ENCODE results near the gene C15orf39. TPM values are rescaled to one million over a fixed set of nuclear protein-coding genes. Genes with fewer than 3 reads are reported as not detected.
"Not testable (repeated sequence)": the region's sequence is repeated elsewhere in the genome, so short reads cannot be mapped to it uniquely, and the experiment has no call there.

The C15orf39 gene
- total RNA-seq, 1 donor from 2014 or later, result 7.0 TPM

DNA sequence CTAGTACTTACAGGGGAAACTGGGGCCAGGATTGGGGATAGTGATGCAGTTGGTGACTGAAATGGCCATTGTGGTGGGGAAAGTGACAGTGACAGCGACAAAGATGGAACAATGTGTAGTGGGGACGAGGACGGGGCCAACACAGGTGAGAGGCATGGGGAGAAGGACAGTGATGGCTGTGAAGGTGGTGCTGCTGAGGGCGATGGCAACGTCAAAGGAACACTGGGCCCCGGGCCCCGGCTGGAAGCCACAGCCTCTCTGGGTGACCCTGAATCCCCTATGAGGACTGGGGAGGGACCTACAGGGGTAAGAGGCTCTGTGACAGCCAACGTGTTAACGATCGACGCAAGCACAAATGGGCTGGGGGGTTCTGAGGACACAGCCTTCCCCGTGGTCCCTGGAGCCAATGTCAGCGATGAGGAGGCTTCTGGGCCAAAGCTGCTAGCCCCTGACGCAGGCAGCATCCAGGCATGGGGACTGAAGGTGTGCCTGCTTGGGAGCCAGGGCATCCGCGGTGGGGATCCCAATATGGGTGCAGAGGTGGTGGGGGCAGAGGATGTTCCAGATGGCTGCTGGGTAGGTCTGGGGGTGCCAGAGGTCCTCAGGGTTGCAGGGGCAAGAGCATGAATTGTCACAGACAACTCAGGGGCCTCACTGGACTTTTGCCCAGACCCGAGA lies 31.3 kb downstream of the C15orf39 start:
- DNase-seq, result no peak

DNA sequence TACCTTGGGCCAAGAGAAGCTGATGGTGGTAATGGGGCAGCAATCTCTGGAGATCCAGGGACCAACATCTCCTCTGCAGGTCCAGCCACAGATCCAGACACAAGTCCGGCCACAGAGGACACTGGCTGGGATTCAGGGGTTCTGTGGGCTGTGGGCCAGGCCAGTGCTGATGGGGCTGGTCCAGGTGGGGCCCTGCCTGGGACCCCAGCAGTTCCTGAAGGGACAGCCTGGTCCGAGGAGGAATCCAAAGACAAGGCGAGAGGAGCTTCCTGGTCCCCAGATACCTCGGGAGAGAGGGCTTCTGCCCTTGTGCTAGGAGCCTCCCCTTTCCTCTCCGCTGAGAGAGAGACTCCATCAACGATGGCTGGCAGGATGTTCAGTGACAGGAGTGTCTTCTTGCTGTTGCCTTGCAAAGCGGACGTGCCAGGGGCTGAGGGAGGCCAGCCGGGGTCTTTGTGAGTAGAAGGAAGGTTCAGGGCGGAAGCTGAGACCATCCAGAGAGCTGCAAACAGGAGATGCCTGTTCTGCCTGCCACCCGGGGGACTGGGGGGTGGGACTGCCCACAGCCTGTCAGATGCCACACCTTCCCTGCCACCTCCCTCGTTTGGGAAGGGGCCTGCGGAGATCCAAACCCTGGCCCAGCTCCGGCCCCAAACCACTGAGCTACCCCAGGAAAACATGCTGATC lies 32.0 kb downstream of the C15orf39 start:
- no peak for DNase-seq

DNA sequence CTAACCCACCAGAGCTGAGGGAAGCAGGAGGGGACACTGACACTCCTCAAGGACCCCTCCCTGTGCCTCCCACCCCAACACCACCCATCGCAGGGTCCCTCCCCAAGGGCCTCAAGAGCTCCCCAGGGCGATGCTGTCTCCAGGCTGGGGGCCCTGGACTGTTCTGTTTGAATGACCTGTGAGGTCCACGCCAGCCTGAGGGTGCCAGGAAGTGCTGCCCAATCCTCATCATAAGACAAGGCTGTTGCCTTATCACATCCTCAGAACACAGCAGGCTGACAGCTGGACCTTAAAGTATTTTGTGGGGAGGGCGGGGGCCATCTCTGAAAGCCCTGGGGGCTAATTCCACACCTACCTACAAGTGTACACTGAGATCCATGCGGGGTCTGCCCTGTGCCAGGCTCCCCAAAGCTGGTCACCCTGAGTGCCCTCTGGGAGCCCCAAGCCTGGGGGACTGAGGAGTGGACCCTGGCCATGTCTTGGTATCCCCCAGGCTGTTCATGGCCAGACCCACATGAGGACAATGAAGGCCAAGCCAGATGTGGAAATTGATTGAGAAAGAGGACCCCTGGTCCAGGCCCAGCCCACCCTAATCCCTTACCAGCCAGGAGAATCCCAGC lies 32.6 kb downstream of the C15orf39 start:
- no peak for DNase-seq

DNA sequence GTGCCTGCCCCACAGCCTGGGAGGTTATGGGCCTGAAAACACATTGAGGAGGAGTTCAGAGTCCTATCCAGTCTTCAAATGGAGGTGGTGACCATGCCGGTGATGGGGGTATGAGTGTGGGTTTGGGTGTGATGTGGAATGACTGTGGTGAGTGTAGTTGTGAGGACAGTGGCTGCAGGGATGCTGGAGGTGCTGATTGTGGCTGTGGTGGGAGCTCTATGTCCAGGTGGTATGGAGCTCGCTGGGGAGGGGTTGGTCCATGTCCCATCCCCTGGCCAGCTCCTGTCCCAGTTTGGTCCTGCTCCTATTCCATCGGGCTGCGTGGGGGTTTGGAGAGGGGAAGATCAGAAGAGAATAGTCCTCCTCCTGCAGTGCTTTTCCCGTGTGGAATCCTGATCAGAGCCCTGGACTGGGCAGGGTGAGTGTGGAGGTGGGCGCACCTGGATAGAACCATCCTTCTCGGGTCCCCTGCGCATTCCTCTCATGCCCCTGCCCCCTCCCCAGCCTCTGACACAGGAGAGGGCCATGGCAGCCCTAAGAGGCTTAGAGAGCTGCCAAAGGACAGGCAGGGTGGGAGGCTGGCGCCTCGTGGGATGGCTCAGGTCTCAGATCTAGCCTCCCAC lies 33.5 kb downstream of the C15orf39 start:
- DNase-seq, result no peak

DNA sequence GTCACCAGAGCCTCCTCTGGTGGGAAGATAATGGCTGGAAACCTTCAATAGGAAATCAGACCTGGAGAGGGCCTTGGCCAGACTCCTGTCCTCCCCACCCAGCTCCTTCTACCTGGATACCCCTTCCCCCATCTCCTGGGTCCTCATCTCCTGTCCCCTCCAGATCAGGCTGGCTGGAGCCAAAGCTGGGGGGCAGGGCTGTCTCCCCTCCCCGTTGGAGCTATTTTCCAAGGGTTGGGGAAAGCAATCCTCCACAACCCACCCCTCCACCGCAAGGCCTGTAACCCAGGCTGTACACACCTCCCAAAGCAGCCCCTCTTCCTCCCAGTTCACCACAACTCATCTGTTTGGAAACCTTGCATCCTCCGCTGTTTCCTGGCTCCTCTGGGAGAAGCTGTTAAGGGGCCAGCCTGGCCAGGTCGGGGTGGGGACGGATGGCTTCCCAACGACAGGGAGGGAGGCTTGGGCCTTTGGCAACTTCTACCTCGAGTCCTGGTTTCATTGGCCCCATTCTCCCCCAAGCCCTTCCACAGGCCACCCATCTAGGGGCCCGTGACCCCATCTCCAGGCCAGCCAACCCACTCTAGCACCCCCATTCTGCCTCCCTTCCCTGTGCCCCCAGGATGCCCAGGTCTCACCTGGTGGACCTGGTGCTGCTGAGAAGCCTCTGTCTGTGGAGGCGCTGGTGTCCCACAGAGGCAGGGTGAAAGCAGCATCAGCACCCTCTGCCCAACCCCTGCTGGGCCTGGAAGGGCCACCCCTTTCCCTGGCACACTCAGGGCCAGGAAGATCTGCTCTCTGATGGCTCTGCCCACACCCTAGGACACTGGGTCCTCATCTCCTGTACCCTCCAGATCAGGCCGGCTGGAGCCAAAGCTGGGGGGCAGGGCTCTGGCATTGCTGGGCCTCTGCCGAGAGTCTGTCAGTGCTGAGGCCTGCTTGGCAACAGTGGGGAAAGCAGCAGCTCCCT lies 34.4 kb downstream of the C15orf39 start:
- no peak for DNase-seq

DNA sequence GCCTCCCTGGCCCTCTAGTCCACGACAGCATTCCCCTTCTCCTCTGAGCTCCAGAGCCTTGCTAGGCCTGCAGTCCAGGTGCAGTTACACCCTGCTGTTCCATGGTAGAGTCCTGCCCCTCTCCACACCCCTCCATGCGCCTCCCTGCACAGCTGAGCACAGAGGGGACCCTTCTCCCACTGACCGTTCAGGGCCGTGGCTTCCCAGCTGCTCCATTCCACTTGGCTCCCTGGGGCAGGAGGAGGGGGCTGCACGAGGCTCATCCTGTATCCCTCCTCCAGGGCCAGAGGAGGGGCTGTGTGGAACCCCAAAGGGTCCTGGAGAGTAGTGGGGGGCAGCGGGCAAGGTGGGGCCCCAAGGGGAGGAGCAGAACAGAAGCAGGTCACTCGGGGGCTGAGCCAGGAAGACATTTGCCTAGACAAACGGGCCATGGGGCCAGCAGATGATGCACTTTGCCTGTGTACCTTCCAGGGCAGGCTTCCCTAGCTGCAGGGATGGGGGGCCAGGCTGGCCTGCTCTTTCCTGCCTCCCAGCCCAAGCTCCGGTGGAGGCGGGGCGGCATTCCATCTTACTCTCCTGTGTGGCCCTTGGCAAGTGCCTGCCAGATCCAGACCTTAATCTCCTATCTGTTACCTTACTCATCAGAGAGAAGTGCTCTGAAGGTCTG lies 35.8 kb downstream of the C15orf39 start:
- no peak for DNase-seq

DNA sequence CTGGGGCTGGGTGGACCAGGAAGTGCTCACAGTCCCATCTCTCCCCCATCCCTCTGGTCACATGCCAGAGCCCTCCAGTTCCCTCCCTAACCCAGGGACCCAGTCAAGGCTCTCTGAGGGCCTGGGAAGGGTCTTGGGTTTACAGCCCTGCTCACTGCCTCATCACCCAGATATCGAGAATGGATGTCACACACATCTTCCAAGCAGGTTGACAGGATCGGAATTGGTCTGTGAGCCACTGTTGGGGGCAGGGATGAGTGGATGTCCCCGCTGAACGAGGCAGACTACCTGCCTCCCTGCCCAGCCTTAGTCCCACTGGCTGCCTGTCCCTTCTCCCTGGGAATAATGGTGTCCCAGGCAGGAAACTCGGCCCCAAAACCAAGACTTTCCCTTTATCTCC lies 36.5 kb downstream of the C15orf39 start:
- DNase-seq, result no peak

DNA sequence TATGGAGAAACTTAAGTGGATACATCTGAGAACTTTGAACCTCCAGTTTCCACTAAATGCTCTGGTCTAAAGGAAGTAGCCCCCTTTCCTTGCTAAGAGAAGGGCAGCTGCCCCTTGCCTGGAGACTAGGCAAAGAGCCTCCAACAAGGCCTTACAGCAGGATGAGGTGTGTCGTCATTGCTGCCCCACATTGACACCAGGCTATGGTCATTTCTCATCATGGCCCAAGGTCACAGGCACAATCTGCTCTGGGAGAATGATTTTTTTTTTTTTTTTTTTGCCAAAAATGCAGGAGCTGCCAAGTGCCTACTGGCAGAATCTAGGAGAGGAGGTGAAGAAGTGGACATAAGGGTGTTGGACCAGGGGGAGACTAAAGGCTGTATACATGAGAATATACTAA lies 44.1 kb downstream of the C15orf39 start:
- DNase-seq, result not testable (repeated sequence)

DNA sequence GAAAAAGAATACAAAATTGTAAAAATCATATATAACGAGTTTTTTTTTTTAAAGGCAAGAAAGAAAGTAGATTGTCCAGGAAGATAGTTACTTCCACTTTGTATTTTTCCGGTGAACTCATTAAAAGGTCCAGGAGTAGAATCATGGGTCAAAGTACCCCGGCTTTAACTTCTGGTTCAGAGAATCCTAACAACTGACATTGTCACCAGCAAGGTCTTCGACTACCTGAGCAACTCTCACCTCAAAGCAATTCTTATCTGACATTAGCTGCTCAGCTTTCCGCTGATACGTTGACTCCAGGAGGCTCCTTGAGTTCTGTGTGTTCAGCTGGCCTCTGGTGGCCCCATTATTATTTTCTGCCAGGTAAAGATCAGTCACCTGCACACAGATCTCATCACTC lies 47.3 kb downstream of the C15orf39 start:
- not testable (repeated sequence) for DNase-seq

DNA sequence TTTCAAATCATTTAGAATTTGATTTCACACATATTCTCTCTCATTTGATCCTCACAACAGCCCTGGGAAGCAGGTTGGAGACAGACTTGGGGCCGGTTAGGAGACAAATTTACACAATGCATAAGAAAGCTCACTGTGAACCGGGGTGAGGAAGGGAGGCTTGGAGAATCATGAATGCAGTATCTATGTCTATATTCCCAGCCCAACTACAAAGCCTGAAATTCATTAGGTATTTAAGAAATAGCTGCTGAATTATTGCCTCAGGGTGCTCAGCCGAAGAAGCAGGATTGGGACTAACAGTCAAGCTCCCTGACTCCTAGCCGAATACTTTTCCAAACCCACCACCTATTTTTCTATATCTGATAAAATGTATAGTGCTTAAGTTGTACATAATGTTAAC lies 48.0 kb downstream of the C15orf39 start:
- no peak for DNase-seq

DNA sequence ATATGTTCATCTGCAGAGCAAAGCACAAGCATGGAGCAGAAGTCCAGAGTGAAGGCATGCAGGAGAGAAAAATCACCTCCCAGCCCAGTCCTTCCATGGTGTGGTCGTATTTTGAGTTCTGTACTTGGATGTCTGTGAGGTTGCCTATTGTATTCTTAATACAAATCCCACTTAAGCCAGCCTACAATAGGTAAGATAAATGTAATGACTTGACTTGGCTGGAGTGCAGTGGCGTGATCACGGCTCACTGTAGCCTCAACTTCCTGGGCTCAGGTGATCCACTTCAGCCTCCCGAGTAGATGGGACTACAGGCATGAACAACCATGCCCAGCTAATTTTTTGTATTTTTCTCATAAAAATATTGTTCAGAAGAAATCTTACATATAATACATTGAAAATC lies 49.7 kb downstream of the C15orf39 start:
- DNase-seq, result not testable (repeated sequence)

DNA sequence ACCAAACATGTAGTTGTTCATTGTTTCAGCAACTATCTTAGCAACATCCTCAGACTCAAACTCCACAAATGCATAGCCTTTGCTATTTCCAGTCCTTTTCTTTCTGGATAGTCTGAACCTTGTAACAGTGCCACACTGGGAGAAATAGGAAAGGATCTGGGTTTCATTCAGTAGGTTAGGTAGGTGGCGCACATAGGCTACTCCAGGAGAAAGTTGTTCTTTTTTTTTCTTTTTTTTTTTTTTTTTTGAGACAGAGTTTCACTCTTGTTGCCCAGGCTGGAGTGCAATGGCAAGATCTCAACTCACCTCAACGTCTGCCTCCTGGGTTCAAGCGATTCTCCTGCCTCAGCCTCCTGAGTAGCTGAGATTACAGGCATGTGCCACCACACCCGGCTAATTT lies 50.6 kb downstream of the C15orf39 start:
- DNase-seq, result not testable (repeated sequence)

DNA sequence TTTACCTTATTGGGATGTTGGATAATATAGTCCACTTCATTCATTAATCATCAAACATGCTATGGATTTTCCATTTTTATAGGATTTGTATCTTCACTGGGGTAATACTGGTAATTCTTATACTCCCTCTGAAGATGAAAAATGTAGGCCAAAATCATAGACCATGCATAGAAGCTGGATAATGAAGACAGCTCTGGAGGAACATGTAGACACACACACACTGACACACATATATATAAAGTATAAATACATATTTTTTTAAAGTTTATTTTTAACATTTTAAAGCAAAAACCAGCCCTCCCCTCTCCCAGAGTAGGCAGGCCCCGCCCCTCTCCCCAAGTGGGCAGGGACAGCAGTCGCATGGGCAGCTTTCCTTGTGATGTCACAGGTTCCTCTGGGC lies 56.4 kb downstream of the C15orf39 start, which contains the start of gene GOLGA6C:
Gene GOLGA6C (plus strand): TSS at position 301 of the 400 bp plus-strand sequence. CDS start 265 bp downstream, outside the sequence.
- DNase-seq, result not testable (repeated sequence)

DNA sequence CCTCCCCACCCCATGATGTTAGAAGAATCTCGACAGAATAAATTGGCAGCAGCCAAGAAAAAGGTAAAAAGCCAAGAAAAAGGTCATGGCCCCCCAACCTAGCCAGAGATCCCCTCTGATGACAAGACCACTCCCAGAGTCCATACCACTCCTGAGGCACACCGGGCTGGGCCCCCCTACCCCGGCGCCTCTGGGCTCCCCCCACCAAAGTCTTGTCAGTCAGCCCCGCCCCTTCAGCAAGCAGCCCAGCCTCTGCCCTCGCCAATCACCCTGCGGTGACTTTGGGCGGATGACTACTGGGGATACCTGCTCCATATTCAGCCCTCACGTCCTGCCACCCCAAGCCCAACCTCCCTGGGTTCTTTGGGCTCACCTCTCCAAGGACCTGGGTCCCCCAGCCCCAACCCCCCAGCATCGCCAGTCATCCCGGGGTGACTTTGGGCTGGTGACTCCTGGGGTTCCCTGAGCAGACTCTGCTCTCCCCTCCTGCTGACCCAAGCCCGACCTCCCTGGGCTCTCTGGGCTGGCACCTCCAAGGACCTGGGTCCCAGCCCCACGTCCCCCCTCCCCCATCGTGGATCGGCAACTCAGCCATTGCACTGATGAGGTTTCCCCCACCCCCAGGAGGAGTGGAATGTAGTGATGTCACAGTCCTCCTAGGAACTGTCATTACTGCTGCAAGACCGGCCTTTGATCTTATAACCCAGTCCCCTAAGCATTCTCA lies 57.1 kb downstream of the C15orf39 start:
- DNase-seq, result not testable (repeated sequence)

DNA sequence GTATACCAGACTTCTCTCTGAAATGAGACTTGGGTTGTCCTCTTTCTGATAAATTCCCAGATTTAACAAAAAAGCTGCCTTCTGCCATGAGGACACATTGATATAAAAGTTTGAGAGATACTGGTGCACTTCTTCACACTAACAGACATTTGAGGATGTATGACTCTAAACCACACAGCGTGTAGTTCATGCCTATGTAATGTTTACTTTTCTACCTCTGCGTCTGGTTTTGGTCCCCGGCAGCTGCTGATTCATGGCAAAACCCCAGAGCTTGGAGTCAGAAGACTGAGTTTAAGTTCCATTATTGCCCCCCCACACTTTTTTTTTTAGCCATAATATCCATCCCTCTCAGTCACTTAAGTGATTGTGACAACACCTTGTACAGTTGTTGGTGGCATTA lies 58.2 kb downstream of the C15orf39 start:
- not testable (repeated sequence) for DNase-seq

Other genes with a start within 250 kb of the C15orf39 start
- gene RPP25, start 245.1 kb upstream of the C15orf39 start, total RNA-seq, result 25.8 and 31.1 TPM in 2 replicates
- 9.5 and 11.6 TPM in 2 replicates for gene SCAMP5, start 206.3 kb upstream of the C15orf39 start, total RNA-seq
- 14.0 and 14.5 TPM in 2 replicates for gene PPCDC, start 178.3 kb upstream of the C15orf39 start, total RNA-seq
- gene GOLGA6C, start 56.5 kb downstream of the C15orf39 start, total RNA-seq, result not detected in 2 replicates
- gene GOLGA6D, start 81.0 kb downstream of the C15orf39 start, total RNA-seq, result not detected in 2 replicates
- 74.2 and 84.6 TPM in 2 replicates for gene COMMD4, start 134.2 kb downstream of the C15orf39 start, total RNA-seq
- gene NEIL1, start 145.2 kb downstream of the C15orf39 start, total RNA-seq, result 21.7 and 35.6 TPM in 2 replicates
- gene MAN2C1, start 166.7 kb downstream of the C15orf39 start, total RNA-seq, result 102 and 192 TPM in 2 replicates
- 32.0 and 40.8 TPM in 2 replicates for gene SIN3A, start 249.8 kb downstream of the C15orf39 start, total RNA-seq